ENCODE results near the gene TCTN3.
"Not testable (repeated sequence)": the region's sequence is repeated elsewhere in the genome, so short reads cannot be mapped to it uniquely, and the experiment has no call there.

The TCTN3 gene

GRCh38 chr10:95693668-95694534 is at the start of gene TCTN3:
Gene TCTN3 (minus strand): TSS chr10:95693927. CDS start chr10:95693899, 28 bp downstream.
- TF ChIP-seq CTCF (IDR thresholded peaks at IDR 0.05; ENCODE audit: control extremely low read depth, extremely low read depth, low read depth, missing control alignments), result peak; percentile 98
- ChIA-PET CTCF (interaction anchor here (0.6 to 7.6 kb wide), 103 partner anchors 8 to 1063 kb away, joined by 3 to 305 read pairs (median 5); partner anchors contain the start of genes ALDH18A1, BLNK, CC2D2B and DNTT), POLR2A (interaction anchor here (0.7 to 1.2 kb wide), 8 partner anchors 62 to 152 kb away, joined by 3 to 9 read pairs (median 4); partner anchors contain the start of gene ENTPD1)
- DNase-seq (ENCODE audit: extremely low spot score), result peak; percentile 99

GRCh38 chr10:95742962-95743535 is 49.3 kb upstream of the TCTN3 start:
- no peak for DNase-seq (ENCODE audit: extremely low spot score)
- no peak for TF ChIP-seq CTCF (IDR thresholded peaks at IDR 0.05; ENCODE audit: control extremely low read depth, extremely low read depth, low read depth, missing control alignments)
- ChIA-PET CTCF (interaction anchor here (1.3 to 4.8 kb wide), 7 partner anchors 12 to 98 kb away, joined by 3 to 56 read pairs (median 7); partner anchors contain the start of genes ENTPD1 and TCTN3), POLR2A (no interaction called here)

GRCh38 chr10:95742485-95742884 is 48.8 kb upstream of the TCTN3 start:
- ChIA-PET CTCF (interaction anchor here (0.7 to 4.8 kb wide), 15 partner anchors 11 to 99 kb away, joined by 3 to 56 read pairs (median 4); partner anchors contain the start of genes ENTPD1 and TCTN3), POLR2A (no interaction called here)
- DNase-seq (ENCODE audit: extremely low spot score), result no peak
- no peak for TF ChIP-seq CTCF (IDR thresholded peaks at IDR 0.05; ENCODE audit: control extremely low read depth, extremely low read depth, low read depth, missing control alignments)

GRCh38 chr10:95741807-95742467 is 48.2 kb upstream of the TCTN3 start:
- ChIA-PET POLR2A (interaction anchor here (0.9 kb wide), 1 partner anchor 13 kb away, joined by 3 read pairs; no protein-coding TSS in a partner anchor), CTCF (interaction anchor here (0.7 to 4.8 kb wide), 16 partner anchors 11 to 123 kb away, joined by 3 to 56 read pairs (median 4); partner anchors contain the start of genes ENTPD1 and TCTN3)
- DNase-seq (ENCODE audit: extremely low spot score), result peak; percentile 45
- TF ChIP-seq CTCF (IDR thresholded peaks at IDR 0.05; ENCODE audit: control extremely low read depth, extremely low read depth, low read depth, missing control alignments), result peak; percentile 37

GRCh38 chr10:95739056-95739455 is 45.3 kb upstream of the TCTN3 start:
- POLR2A ChIA-PET, result interaction anchor here (1.0 kb wide), 1 partner anchor 16 kb away, joined by 3 read pairs; no protein-coding TSS in a partner anchor
- TF ChIP-seq CTCF (IDR thresholded peaks at IDR 0.05; ENCODE audit: control extremely low read depth, extremely low read depth, low read depth, missing control alignments), result no peak

GRCh38 chr10:95732907-95733306 is 39.2 kb upstream of the TCTN3 start:
- POLR2A ChIA-PET; DNase-seq (ENCODE audit: extremely low spot score); CTCF ChIA-PET: not testable (repeated sequence)

More at GRCh38 chr10:95739056-95739455, 45.3 kb upstream of the TCTN3 start:
- no peak for DNase-seq (ENCODE audit: extremely low spot score)
- CTCF ChIA-PET, result interaction anchor here (1.0 to 4.8 kb wide), 3 partner anchors 44 to 45 kb away, joined by 3 to 56 read pairs (median 12); partner anchors contain the start of gene TCTN3
